IMR-90 (cell line): ENCODE measurements around the gene S100A11. TPM values are rescaled to one million over a fixed set of nuclear protein-coding genes. Genes with fewer than 3 reads are reported as not detected.
A peak's percentile ranks its signal among the peaks of the same experiment; 100 is the strongest.

ENCODE experiments used
- ATAC-seq: fragments of 200-7000 bp; cut with Tn5 transposase; 2 replicates; pipeline ENCODE4 v1.9.1; 2020; ENCODE audit warnings: low read depth, mild to moderate bottlenecking, moderate library complexity
- BruUV-seq: library from RNA; stranded (reverse); fragments of 400-500 nt; replicated peaks from 2 replicates; lab custom pipeline; 2021; lab: Mats Ljungman, UMichigan
- CTCF ChIA-PET: fragments of 300-600 bp; formaldehyde crosslinking; extraction: SDS; loops from one replicate; lab custom pipeline; 2021; ENCODE audit warnings: antibody characterized with exemption; lab: Yijun Ruan, JAX
- POLR2A ChIA-PET: fragments of 300-600 bp; sonication (Branson Sonifier 250); formaldehyde crosslinking; loops from one replicate; lab custom pipeline; 2022; ENCODE audit warnings: antibody characterized with exemption; ENCODE audit not compliant: unreplicated experiment; lab: Charles Lee
- DNase-seq: peaks from one replicate; pipeline ENCODE4 v3.0.0; 2013
- H2AFZ ChIP-seq: replicated peaks from 2 replicates; pipeline ENCODE3; 2013; ENCODE audit warnings: low read length, mild to moderate bottlenecking; ENCODE audit not compliant: poor library complexity
- H2AK5ac ChIP-seq: 2 replicates; pipeline ENCODE4 v1.6.1; 2013; ENCODE audit warnings: low read depth, low read length, inconsistent platforms
- H2AK9ac ChIP-seq: replicated peaks from 2 replicates; pipeline ENCODE3; 2013; ENCODE audit warnings: mild to moderate bottlenecking, low read depth, low read length, moderate library complexity; ENCODE audit not compliant: poor library complexity
- H2BK120ac ChIP-seq: 2 replicates; pipeline ENCODE4 v1.6.1; 2013; ENCODE audit warnings: low read depth, low read length, inconsistent platforms
- H2BK15ac ChIP-seq: 3 replicates; pipeline ENCODE4 v1.6.1; 2013; ENCODE audit warnings: low read depth, low read length, inconsistent platforms
- H2BK20ac ChIP-seq: 2 replicates; pipeline ENCODE4 v1.6.1; 2013; ENCODE audit warnings: low read depth, mild to moderate bottlenecking, inconsistent platforms, low read length, moderate library complexity
- H2BK5ac ChIP-seq: 2 replicates; pipeline ENCODE4 v1.6.1; 2013; ENCODE audit warnings: mild to moderate bottlenecking, low read depth, low read length, inconsistent platforms; ENCODE audit not compliant: poor library complexity, severe bottlenecking
- H3K14ac ChIP-seq: replicated peaks from 2 replicates; pipeline ENCODE4 v1.6.1; 2013; ENCODE audit warnings: low read depth, low read length, inconsistent platforms
- H3K18ac ChIP-seq: 2 replicates; pipeline ENCODE4 v1.6.1; 2013; ENCODE audit warnings: low read depth, low read length, control low read depth
- H3K23ac ChIP-seq: 2 replicates; pipeline ENCODE4 v1.6.1; 2013; ENCODE audit warnings: low read depth, low read length, inconsistent platforms
- H3K27ac ChIP-seq: 2 replicates; pipeline ENCODE4 v1.5.1; 2013; ENCODE audit warnings: mild to moderate bottlenecking, control low read depth, low read length; ENCODE audit not compliant: insufficient read depth
- H3K27me3 ChIP-seq: 2 replicates; pipeline ENCODE4 v1.6.1; 2013; ENCODE audit warnings: low read length; ENCODE audit not compliant: control insufficient read depth, insufficient read depth
- H3K36me3 ChIP-seq: 2 replicates; pipeline ENCODE4 v1.6.1; 2013; ENCODE audit warnings: low read length, mixed read lengths; ENCODE audit not compliant: control insufficient read depth, insufficient read depth
- H3K4ac ChIP-seq: 2 replicates; pipeline ENCODE4 v1.6.1; 2013; ENCODE audit warnings: low read depth, low read length, inconsistent platforms
- H3K4me1 ChIP-seq: 2 replicates; pipeline ENCODE4 v1.6.1; 2013; ENCODE audit warnings: low read length, mixed read lengths; ENCODE audit not compliant: control insufficient read depth, insufficient read depth
- H3K4me2 ChIP-seq: 2 replicates; pipeline ENCODE4 v1.6.1; 2013; ENCODE audit warnings: low read depth, mild to moderate bottlenecking, control low read depth, low read length, moderate library complexity
- H3K4me3 ChIP-seq: 2 replicates; pipeline ENCODE4 v1.5.1; 2013; ENCODE audit warnings: low read depth, mild to moderate bottlenecking, control low read depth, low read length, moderate library complexity; ENCODE audit not compliant: insufficient read depth
- H3K56ac ChIP-seq: 2 replicates; pipeline ENCODE4 v1.6.1; 2013; ENCODE audit warnings: low read length, inconsistent platforms; ENCODE audit not compliant: insufficient read depth; ENCODE audit errors: extremely low read depth
- H3K79me1 ChIP-seq, 2 experiments: 2 replicates each; pipeline ENCODE4 v1.6.1; 2013; ENCODE audit warnings: low read length in 2 of 2, inconsistent platforms in 1 of 2, low read depth in 1 of 2
- H3K9ac ChIP-seq: 2 replicates; pipeline ENCODE4 v1.6.1; 2013; ENCODE audit warnings: low read depth, low read length, control low read depth
- H3K9me1 ChIP-seq: 2 replicates; pipeline ENCODE4 v1.6.1; 2013; ENCODE audit warnings: low read length, inconsistent platforms; ENCODE audit not compliant: insufficient read depth
- H3K9me3 ChIP-seq: 2 replicates; pipeline ENCODE4 v1.6.1; 2013; ENCODE audit warnings: low read length; ENCODE audit not compliant: control insufficient read depth, insufficient read depth
- H4K20me1 ChIP-seq: 2 replicates; pipeline ENCODE4 v1.6.1; 2013; ENCODE audit warnings: low read length, inconsistent platforms; ENCODE audit not compliant: insufficient read depth
- H4K5ac ChIP-seq: 2 replicates; pipeline ENCODE4 v1.6.1; 2013; ENCODE audit warnings: mild to moderate bottlenecking, low read depth, low read length, control low read depth
- H4K8ac ChIP-seq, 2 experiments: 2 replicates each; pipeline ENCODE4 v1.6.1; 2013; ENCODE audit warnings: low read depth in 2 of 2, low read length in 2 of 2, control low read depth in 1 of 2, inconsistent platforms in 1 of 2
- H4K91ac ChIP-seq: 2 replicates; pipeline ENCODE4 v1.6.1; 2013; ENCODE audit warnings: low read depth, low read length, inconsistent platforms; ENCODE audit not compliant: insufficient read depth
- CHD1 ChIP-seq: IDR thresholded peaks from 2 replicates; pipeline ENCODE4 v1.6.1; 2012; ENCODE audit warnings: low read depth, low read length, improper control_type of control experiment
- NFE2L2 ChIP-seq: fragments of 150-350 bp; IDR thresholded peaks from 2 replicates; pipeline ENCODE4 v1.6.1; 2016; ENCODE audit warnings: low read depth, mild to moderate bottlenecking, low read length
- RCOR1 ChIP-seq: IDR thresholded peaks from 2 replicates; pipeline ENCODE4 v1.6.1; 2012; ENCODE audit warnings: mild to moderate bottlenecking, low read length, improper control_type of control experiment; ENCODE audit not compliant: insufficient replicate concordance
- WGBS, 2 experiments: methylation state at CpG; one replicate each; pipeline versions ENCODE4 v1.1.5 to v1.1.7; 2013; ENCODE audit warnings: missing lambda C conversion rate in 2 of 2; ENCODE audit not compliant: insufficient read length in 1 of 2; ENCODE audit errors: extremely low coverage in 2 of 2; 5-methylcytosine and 5-hydroxymethylcytosine counted together
- dilution Hi-C: fragments of 300-500 bp; cut with HindIII; formaldehyde crosslinking; loops from one replicate; pipeline ENCODE4 v1.14.3; 2018; ENCODE audit warnings: low sequenced_read_pairs; ENCODE audit not compliant: unreplicated experiment
- in situ Hi-C: fragments of 300-500 bp; cut with MboI; formaldehyde crosslinking; loops from 3 replicates; pipeline ENCODE4 v1.14.3; 2019; ENCODE audit warnings: low sequenced_read_pairs, inconsistent platforms, mixed read lengths
- intact Hi-C: fragments of 100-400 bp; cut with micrococcal nuclease; formaldehyde crosslinking; loops from 2 replicates; pipeline ENCODE4 v1.10.0; 2022
- polyA plus RNA-seq, 3 experiments: library from polyadenylated mRNA; depleted of rRNA; stranded (reverse); fragments of >200 nt; gene quantifications; 2 replicates each; pipeline ENCODE4 v1.2.3, GENCODE V29; 2012; ENCODE audit warnings: low replicate concordance in 1 of 3
- total RNA-seq: library from RNA; depleted of rRNA; stranded (reverse); fragments of >200 nt; gene quantifications from 2 replicates; pipeline ENCODE4 v1.2.3, GENCODE V29; 2012
- TF ChIP-seq, protein P1 (sequence below): conservative IDR thresholded peaks from 2 replicates; pipeline ENCODE4 v1.5.1; 2012; ENCODE audit warnings: mild to moderate bottlenecking, low read depth, low read length, improper control_type of control experiment

The S100A11 gene
- total and polyA plus RNA-seq, 2 of the 4 experiments (the other 2 are of a cell fraction), result 167 to 1,402 TPM

DNA sequence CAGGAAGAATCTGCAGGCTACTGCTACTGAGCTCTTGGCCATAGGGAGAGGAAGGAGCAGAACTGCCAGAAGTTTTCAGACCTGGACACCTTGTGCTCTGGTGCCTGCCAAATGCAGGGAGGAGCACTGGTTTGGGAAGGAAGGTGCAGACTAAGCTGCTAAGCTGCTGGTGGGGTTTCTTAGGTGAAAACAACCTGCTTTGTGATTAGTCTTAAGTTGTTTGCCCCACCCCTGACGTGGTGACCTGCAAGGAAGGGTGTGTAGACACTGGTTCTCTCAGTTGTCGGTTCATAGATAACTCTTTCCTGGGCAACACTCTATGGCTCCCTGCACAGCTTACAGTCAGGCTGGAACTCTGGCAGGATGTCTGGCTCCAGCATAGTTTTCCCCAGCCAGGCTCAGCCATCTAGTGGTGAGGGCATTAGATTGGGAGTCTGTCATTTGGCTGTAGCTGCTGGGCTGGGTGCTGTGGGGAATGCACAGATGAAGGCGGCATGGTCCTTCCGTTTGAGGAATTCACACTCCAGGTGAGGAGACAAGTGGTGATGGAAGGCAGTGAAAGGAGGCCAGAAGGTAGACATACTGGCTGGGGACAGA lies 32.9 kb downstream of the S100A11 start:
- no peak overlapping the region for H3K4ac ChIP-seq
- peaks cover 31% of the 10 kb centered on the region for H3K27me3 ChIP-seq
- ChIA-PET CTCF (interaction anchor here (0.6 to 2.2 kb wide), 3 partner anchors 36 to 82 kb away, joined by 3 to 10 read pairs (median 4); no protein-coding TSS in a partner anchor), POLR2A (no interaction called here)
- H3K18ac ChIP-seq, result no peak overlapping the region
- WGBS, 2 experiments, result 67% methylated on average over 1 of the region's 4 CpGs; no CpG with 5 or more reads in 1 of the 2 experiments
- no peak overlapping the region for H2AFZ ChIP-seq
- peaks cover 2% of the 10 kb centered on the region; the same call in 1 of the 2 replicates for H3K4me1 ChIP-seq
- no peak overlapping the region for H3K56ac ChIP-seq
- no peak overlapping the region for H3K4me2 ChIP-seq
- H3K36me3 ChIP-seq, result no peaks in the 10 kb centered on the region
- ATAC-seq (no peak), DNase-seq (no peak)
- no peak for TF ChIP-seq NFE2L2
- TF ChIP-seq, protein P1, sequence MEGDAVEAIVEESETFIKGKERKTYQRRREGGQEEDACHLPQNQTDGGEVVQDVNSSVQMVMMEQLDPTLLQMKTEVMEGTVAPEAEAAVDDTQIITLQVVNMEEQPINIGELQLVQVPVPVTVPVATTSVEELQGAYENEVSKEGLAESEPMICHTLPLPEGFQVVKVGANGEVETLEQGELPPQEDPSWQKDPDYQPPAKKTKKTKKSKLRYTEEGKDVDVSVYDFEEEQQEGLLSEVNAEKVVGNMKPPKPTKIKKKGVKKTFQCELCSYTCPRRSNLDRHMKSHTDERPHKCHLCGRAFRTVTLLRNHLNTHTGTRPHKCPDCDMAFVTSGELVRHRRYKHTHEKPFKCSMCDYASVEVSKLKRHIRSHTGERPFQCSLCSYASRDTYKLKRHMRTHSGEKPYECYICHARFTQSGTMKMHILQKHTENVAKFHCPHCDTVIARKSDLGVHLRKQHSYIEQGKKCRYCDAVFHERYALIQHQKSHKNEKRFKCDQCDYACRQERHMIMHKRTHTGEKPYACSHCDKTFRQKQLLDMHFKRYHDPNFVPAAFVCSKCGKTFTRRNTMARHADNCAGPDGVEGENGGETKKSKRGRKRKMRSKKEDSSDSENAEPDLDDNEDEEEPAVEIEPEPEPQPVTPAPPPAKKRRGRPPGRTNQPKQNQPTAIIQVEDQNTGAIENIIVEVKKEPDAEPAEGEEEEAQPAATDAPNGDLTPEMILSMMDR, result peak; percentile 12; the same call in 1 of the 2 replicates
- TF ChIP-seq RCOR1, result no peak
- TF ChIP-seq CHD1, result no peak
- no peak overlapping the region for H4K91ac ChIP-seq
- no peak overlapping the region for H4K8ac ChIP-seq
- H3K9me1 ChIP-seq, result no peaks in the 10 kb centered on the region; the same call in 1 of the 2 replicates
- no TSS peak for BruUV-seq
- H4K20me1 ChIP-seq, result no peaks in the 10 kb centered on the region
- no peak overlapping the region for H2BK120ac ChIP-seq
- no peak overlapping the region for H3K23ac ChIP-seq
- no peak overlapping the region for H3K4me3 ChIP-seq
- H3K27ac ChIP-seq, result no peak overlapping the region
- H2AK5ac ChIP-seq, result no peak overlapping the region
- in situ Hi-C loops, result loop anchor here (10.0 kb wide), 1 partner anchor 119 kb away; no protein-coding TSS in a partner anchor
- H3K14ac ChIP-seq, result no peak overlapping the region
- no peak overlapping the region for H2BK5ac ChIP-seq
- dilution Hi-C loops, result loop anchor here (25.0 kb wide), 1 partner anchor 92 kb away; the partner anchor contains the start of gene THEM4
- intact Hi-C loops, result loop anchor here (5.0 kb wide), 1 partner anchor 242 kb away; the partner anchor contains the start of gene MRPL9
- H3K79me1 ChIP-seq, result no peaks in the 10 kb centered on the region
- no peak overlapping the region for H2AK9ac ChIP-seq
- H3K9me3 ChIP-seq, result no peaks in the 10 kb centered on the region
- no peak overlapping the region for H2BK20ac ChIP-seq
- no peak overlapping the region for H3K9ac ChIP-seq
- H2BK15ac ChIP-seq, result no peak overlapping the region
- no peak overlapping the region for H4K5ac ChIP-seq
